ENCODE measurements around the gene ARID1B.

- TF ChIP-seq CTCF (conservative IDR thresholded peaks at IDR 0.05; ENCODE audit: low read length) = no peak
- no peak for TF ChIP-seq EZH2phosphoT487 (IDR thresholded peaks at IDR 0.05; ENCODE audit: borderline replicate concordance, low read depth, low read length)
Observed at GRCh38 chr6:157137501-157137900, 360.3 kb downstream of the ARID1B start.

Measured in OCI-LY7 (cell line).